Stimulated activated naive CD8-positive, alpha-beta T cell treated with anti-CD3 and anti-CD28 coated beads, Interleukin-15, amount 100 ng/mL, for 72 hours (primary cell): ENCODE measurements around the gene VRK2.

ENCODE experiments used
- ATAC-seq: fragments of 150-1000 bp; cut with Tn5 transposase; 2 replicates; pipeline ENCODE4 v1.10.0; 2021; ENCODE audit warnings: mild to moderate bottlenecking, moderate library complexity
- DNase-seq, 2 donors: peaks; one replicate each; pipeline ENCODE4 v3.0.0; 2021 to 2022
- H3K27ac Mint-ChIP-seq, 2 donors: one replicate each; pipeline ENCODE4 v1.8.0; 2022; ENCODE audit warnings: mild to moderate bottlenecking in 2 of 2, mixed read lengths in 2 of 2, moderate library complexity in 2 of 2
- H3K27me3 Mint-ChIP-seq: one replicate; pipeline ENCODE4 v1.8.0; 2022; ENCODE audit warnings: mixed read lengths
- H3K4me1 Mint-ChIP-seq: one replicate; pipeline ENCODE4 v1.8.0; 2022; ENCODE audit warnings: mild to moderate bottlenecking, mixed read lengths
- H3K4me3 Mint-ChIP-seq, 2 donors: one replicate each; pipeline ENCODE4 v1.8.0; 2022; ENCODE audit warnings: mild to moderate bottlenecking in 2 of 2, mixed read lengths in 2 of 2, moderate library complexity in 1 of 2
- H3K9me3 Mint-ChIP-seq, 2 donors: one replicate each; pipeline ENCODE4 v1.8.0; 2022; ENCODE audit warnings: mixed read lengths in 2 of 2

VRK2 gene

GRCh38 chr2:58045580-58046334, 849 bp upstream of the VRK2 start:
- Mint-ChIP-seq H3K27ac (peak overlapping the region; percentile 96 to 97), H3K4me1 (peaks cover 48% of the 10 kb centered on the region), H3K4me3 (peak overlapping the region; percentile 87 to 89), H3K9me3 (no peaks in the 10 kb centered on the region), H3K27me3 (no peaks in the 10 kb centered on the region)
- DNase-seq (peak in 1 of 2 donors; percentile 8), ATAC-seq (no peak)

GRCh38 chr2:58046335-58046584, 346 bp upstream of the VRK2 start:
- H3K9me3 Mint-ChIP-seq: no peaks in the 10 kb centered on the region
- H3K4me3 Mint-ChIP-seq: peak overlapping the region; percentile 87 to 89
- H3K27me3 Mint-ChIP-seq: no peaks in the 10 kb centered on the region
- DNase-seq (no peak), ATAC-seq (no peak)
- H3K4me1 Mint-ChIP-seq: peaks cover 48% of the 10 kb centered on the region
- H3K27ac Mint-ChIP-seq: peak overlapping the region; percentile 96 to 97

GRCh38 chr2:58047373-58047935, 848 bp downstream of the VRK2 start:
- no peak for DNase-seq
- Mint-ChIP-seq H3K4me1 (peaks cover 45% of the 10 kb centered on the region), H3K27me3 (no peaks in the 10 kb centered on the region), H3K9me3 (no peaks in the 10 kb centered on the region), H3K27ac (peak overlapping the region; percentile 96 to 97), H3K4me3 (peak overlapping the region; percentile 87 to 89)
- no peak for ATAC-seq

GRCh38 chr2:58047961-58048360, 1.4 kb downstream of the VRK2 start:
- H3K4me1 Mint-ChIP-seq: peaks cover 40% of the 10 kb centered on the region
- DNase-seq (no peak), ATAC-seq (no peak)
- H3K9me3 Mint-ChIP-seq: no peaks in the 10 kb centered on the region
- H3K27ac Mint-ChIP-seq: no peak overlapping the region
- H3K4me3 Mint-ChIP-seq: peak overlapping the region in 1 of 2 donors; percentile 65
- no peaks in the 10 kb centered on the region for H3K27me3 Mint-ChIP-seq

- no peak for DNase-seq
- Mint-ChIP-seq H3K9me3 (no peaks in the 10 kb centered on the region), H3K4me1 (peaks cover 15% of the 10 kb centered on the region), H3K27ac (no peak overlapping the region), H3K27me3 (no peaks in the 10 kb centered on the region), H3K4me3 (no peak overlapping the region)
- ATAC-seq: no peak
Measured at GRCh38 chr2:58051445-58051844, 4.8 kb downstream of the VRK2 start.

- ATAC-seq (no peak), DNase-seq (no peak)
- H3K27ac Mint-ChIP-seq: no peak overlapping the region
- no peaks in the 10 kb centered on the region for H3K9me3 Mint-ChIP-seq
- no peaks in the 10 kb centered on the region for H3K27me3 Mint-ChIP-seq
- H3K4me1 Mint-ChIP-seq: peaks cover 12% of the 10 kb centered on the region
- H3K4me3 Mint-ChIP-seq: no peak overlapping the region
Measured at GRCh38 chr2:58052978-58053377, 6.4 kb downstream of the VRK2 start.

GRCh38 chr2:58054264-58054663, 7.7 kb downstream of the VRK2 start:
- ATAC-seq (no peak), DNase-seq (no peak)
- Mint-ChIP-seq H3K27me3 (no peaks in the 10 kb centered on the region), H3K4me3 (no peak overlapping the region), H3K9me3 (no peaks in the 10 kb centered on the region), H3K27ac (no peak overlapping the region), H3K4me1 (peaks cover 2% of the 10 kb centered on the region)

GRCh38 chr2:58055033-58055786, 8.6 kb downstream of the VRK2 start:
- DNase-seq (no peak), ATAC-seq (no peak)
- H3K27me3 Mint-ChIP-seq: no peaks in the 10 kb centered on the region
- H3K27ac Mint-ChIP-seq: no peak overlapping the region
- H3K4me3 Mint-ChIP-seq: no peak overlapping the region
- H3K9me3 Mint-ChIP-seq: no peaks in the 10 kb centered on the region
- H3K4me1 Mint-ChIP-seq: no peaks in the 10 kb centered on the region

- no peaks in the 10 kb centered on the region for H3K27me3 Mint-ChIP-seq
- ATAC-seq (no peak), DNase-seq (no peak)
- H3K9me3 Mint-ChIP-seq: no peaks in the 10 kb centered on the region
- no peak overlapping the region for H3K4me3 Mint-ChIP-seq
- no peak overlapping the region for H3K27ac Mint-ChIP-seq
- no peaks in the 10 kb centered on the region for H3K4me1 Mint-ChIP-seq
Measured at GRCh38 chr2:58056192-58056916, 9.7 kb downstream of the VRK2 start.

GRCh38 chr2:58057707-58058530, 11.3 kb downstream of the VRK2 start:
- Mint-ChIP-seq H3K27ac (no peak overlapping the region), H3K27me3 (no peaks in the 10 kb centered on the region), H3K4me3 (no peak overlapping the region), H3K4me1 (peaks cover 7% of the 10 kb centered on the region), H3K9me3 (no peaks in the 10 kb centered on the region)
- no peak for DNase-seq
- ATAC-seq: no peak

- peak overlapping the region; percentile 9 to 28 for H3K4me3 Mint-ChIP-seq
- H3K27me3 Mint-ChIP-seq: no peaks in the 10 kb centered on the region
- peaks cover 30% of the 10 kb centered on the region for H3K4me1 Mint-ChIP-seq
- H3K9me3 Mint-ChIP-seq: peaks cover 0 to 8% of the 10 kb centered on the region in 2 donors
- DNase-seq: no peak
- ATAC-seq: no peak
- no peak overlapping the region for H3K27ac Mint-ChIP-seq
Measured at GRCh38 chr2:58063641-58064040, 17.0 kb downstream of the VRK2 start.

GRCh38 chr2:58064086-58064485, 17.5 kb downstream of the VRK2 start:
- peaks cover 0 to 8% of the 10 kb centered on the region in 2 donors for H3K9me3 Mint-ChIP-seq
- peak overlapping the region in 1 of 2 donors; percentile 48 for H3K27ac Mint-ChIP-seq
- H3K27me3 Mint-ChIP-seq: no peaks in the 10 kb centered on the region
- DNase-seq (peak; percentile 20 to 28), ATAC-seq (peak; percentile 86)
- H3K4me3 Mint-ChIP-seq: peak overlapping the region; percentile 9 to 28
- peaks cover 30% of the 10 kb centered on the region for H3K4me1 Mint-ChIP-seq

- H3K27ac Mint-ChIP-seq: no peak overlapping the region
- no peaks in the 10 kb centered on the region for H3K27me3 Mint-ChIP-seq
- H3K4me1 Mint-ChIP-seq: peaks cover 30% of the 10 kb centered on the region
- H3K9me3 Mint-ChIP-seq: peaks cover 0 to 8% of the 10 kb centered on the region in 2 donors
- H3K4me3 Mint-ChIP-seq: no peak overlapping the region
- ATAC-seq: no peak
- DNase-seq: no peak
Measured at GRCh38 chr2:58065248-58065647, 18.6 kb downstream of the VRK2 start.

GRCh38 chr2:58067001-58067400, 20.4 kb downstream of the VRK2 start:
- DNase-seq (no peak), ATAC-seq (no peak)
- H3K4me1 Mint-ChIP-seq: peaks cover 30% of the 10 kb centered on the region
- H3K9me3 Mint-ChIP-seq: peaks cover 0 to 8% of the 10 kb centered on the region in 2 donors
- no peak overlapping the region for H3K27ac Mint-ChIP-seq
- H3K27me3 Mint-ChIP-seq: no peaks in the 10 kb centered on the region
- H3K4me3 Mint-ChIP-seq: no peak overlapping the region

- Mint-ChIP-seq H3K9me3 (peaks cover 0 to 14% of the 10 kb centered on the region in 2 donors), H3K27ac (no peak overlapping the region), H3K27me3 (no peaks in the 10 kb centered on the region), H3K4me3 (no peak overlapping the region), H3K4me1 (peaks cover 11% of the 10 kb centered on the region)
- ATAC-seq (no peak), DNase-seq (no peak)
Measured at GRCh38 chr2:58070765-58071164, 24.2 kb downstream of the VRK2 start.
